Spleen (tissue), 11 donors: ENCODE measurements around the gene NFIC. TPM values are rescaled to one million over a fixed set of nuclear protein-coding genes. Genes with fewer than 3 reads are reported as not detected.
"Not testable (repeated sequence)": the region's sequence is repeated elsewhere in the genome, so short reads cannot be mapped to it uniquely, and the experiment has no call there.

ENCODE experiments used
- DNase-seq: peaks from one replicate; pipeline ENCODE4 v3.0.0-alpha.2; 2020
- H3K27ac ChIP-seq, 8 donors: fragments of 200-600 bp; sonication (generic) in 7 of 8; 1 replicate in 4 of 8; 2 replicates in 4 of 8; pipeline versions ENCODE4 v1.5.0 to v1.8.0; 2016 to 2021; ENCODE audit warnings: inconsistent platforms in 4 of 8, mild to moderate bottlenecking in 4 of 8, moderate library complexity in 1 of 8
- H3K27me3 ChIP-seq, 7 donors: fragments of 200-600 bp; sonication (generic) in 6 of 7; replicated peaks in 1 of 7; 1 replicate in 4 of 7; 2 replicates in 3 of 7; pipeline versions ENCODE4 v1.5.0 to v1.8.0; 2016 to 2021; ENCODE audit warnings: inconsistent platforms in 3 of 7, mild to moderate bottlenecking in 1 of 7
- H3K36me3 ChIP-seq, 6 donors: fragments of 200-600 bp; sonication (generic) in 5 of 6; 1 replicate in 4 of 6; 2 replicates in 2 of 6; pipeline versions ENCODE4 v1.5.0 to v1.8.0; 2016 to 2021; ENCODE audit warnings: inconsistent platforms in 2 of 6
- H3K4me1 ChIP-seq, 6 donors: fragments of 200-600 bp; sonication (generic) in 5 of 6; 1 replicate in 3 of 6; 2 replicates in 3 of 6; pipeline versions ENCODE4 v1.5.0 to v1.8.0; 2016 to 2021; ENCODE audit warnings: inconsistent platforms in 3 of 6
- H3K4me3 ChIP-seq, 8 donors: fragments of 200-600 bp; sonication (generic) in 7 of 8; 1 replicate in 4 of 8; 2 replicates in 4 of 8; pipeline versions ENCODE4 v1.5.0 to v1.8.0; 2016 to 2021; ENCODE audit warnings: inconsistent platforms in 4 of 8, mild to moderate bottlenecking in 4 of 8, moderate library complexity in 2 of 8
- H3K9me3 ChIP-seq, 8 donors: fragments of 200-600 bp; sonication (generic) in 7 of 8; 1 replicate in 4 of 8; 2 replicates in 4 of 8; pipeline versions ENCODE4 v1.5.0 to v1.8.0; 2016 to 2021; ENCODE audit warnings: inconsistent platforms in 4 of 8
- CTCF ChIP-seq, 11 experiments: fragments of 200-600 bp in 7 of 11; fragments of 450-650 bp in 4 of 11; sonication (generic) in 4 of 11; IDR thresholded peaks in 8 of 11; conservative IDR thresholded peaks in 3 of 11; 1 replicate in 7 of 11; 2 replicates in 4 of 11; pipeline versions ENCODE4 v1.4.0 to v1.8.0; 2016 to 2021; ENCODE audit warnings: antibody characterized with exemption in 11 of 11, inconsistent platforms in 4 of 11, mild to moderate bottlenecking in 1 of 11
- POLR2A ChIP-seq, 3 donors: fragments of 450-650 bp; IDR thresholded peaks; one replicate each; pipeline ENCODE4 v1.5.1; 2017; ENCODE audit warnings: antibody characterized with exemption in 3 of 3, mild to moderate bottlenecking in 1 of 3
- POLR2AphosphoS5 ChIP-seq, 3 donors: sonication (generic); formaldehyde crosslinking; IDR thresholded peaks; one replicate each; pipeline ENCODE4 v1.5.1; 2017; ENCODE audit warnings: antibody characterized with exemption in 3 of 3
- WGBS, 5 donors: extraction: QIAGEN DNeasy Blood & Tissue Kit in 3 of 5; methylation state at CpG; one replicate each; pipeline versions ENCODE4 v1.1.5 to v1.1.7; 2013 to 2018; 5-methylcytosine and 5-hydroxymethylcytosine counted together
- intact Hi-C: fragments of 100-400 bp; cut with DNase I; formaldehyde crosslinking; loops from one replicate; pipeline ENCODE4 v1.15.0; 2023; ENCODE audit warnings: low total_unique reads
- polyA plus RNA-seq, 3 donors: library from polyadenylated mRNA; stranded (reverse); fragments of 200-250 nt; gene quantifications; one replicate each; pipeline ENCODE4 v1.2.1, GENCODE V29; 2013
- total RNA-seq, 7 donors: library from RNA; depleted of rRNA in 3 of 7; stranded (reverse); fragments of >200 nt in 3 of 7; fragmentation: NEBNext Ultra II Directional in 4 of 7; extraction: Animal tissue kit (Norgen Biotek cat#: 25700) in 4 of 7; gene quantifications; one replicate each; pipeline versions ENCODE4 v1.1.0 to v1.2.1, GENCODE V29; 2016 to 2021
- donor health status: healthy with polysubstance abuse.
- donor health status: DM: no; HTN: no; CAD: no; lungs with moderate emphysema.
- donor health status: DM: no; HTN: no; CAD: no.
- donor health status: Bipolar disorder and iron deficiency.
- donor health status: healthy.
- donor health status: DM: no; HTN: no; CAD: no.
- donor health status: DM: yes; HTN: yes; CAD: no.

NFIC gene
- total and polyA plus RNA-seq, 10 donors: 4.1 to 125 (median 74.4) TPM

- H3K4me3 ChIP-seq: peak overlapping the region; percentile 80 to 99 (median 90)
- peak overlapping the region; percentile 77 to 96 (median 90) for H3K27ac ChIP-seq
- no peaks in the 10 kb centered on the region for H3K27me3 ChIP-seq
- H3K36me3 ChIP-seq: peaks cover 0 to 36% (median 5%) of the 10 kb centered on the region in 6 donors
- no peak for DNase-seq
- H3K9me3 ChIP-seq: no peaks in the 10 kb centered on the region
- WGBS, 5 donors: 0 to 1% (median 1%) methylated on average over 37 to 69 of the region's 69 CpGs
- TF ChIP-seq POLR2AphosphoS5 (IDR thresholded peaks at IDR 0.05): peak in 2 of 3 donors; percentile 2 to 3
- no peak for TF ChIP-seq CTCF (IDR thresholded peaks at IDR 0.05 in 8 of 11, conservative IDR thresholded peaks at IDR 0.05 in 3 of 11)
- intact Hi-C loops: no loop called here
- peaks cover 7 to 63% (median 46%) of the 10 kb centered on the region in 6 donors for H3K4me1 ChIP-seq
Observed at GRCh38 chr19:3506384-3507340, 140.3 kb downstream of the NFIC start.

- no peaks in the 10 kb centered on the region for H3K27me3 ChIP-seq
- H3K4me3 ChIP-seq: peak overlapping the region; percentile 80 to 99 (median 90)
- TF ChIP-seq POLR2A (IDR thresholded peaks at IDR 0.05) (no peak), POLR2AphosphoS5 (IDR thresholded peaks at IDR 0.05) (no peak), CTCF (IDR thresholded peaks at IDR 0.05 in 8 of 11, conservative IDR thresholded peaks at IDR 0.05 in 3 of 11) (no peak)
- H3K27ac ChIP-seq: peak overlapping the region in 4 of 8 donors; percentile 91 to 96 (median 94)
- 46 to 59% (median 53%) methylated on average over 28 to 31 of the region's 31 CpGs for WGBS, 5 donors
- DNase-seq: peak; percentile 79
- no peaks in the 10 kb centered on the region for H3K9me3 ChIP-seq
- peaks cover 0 to 44% (median 5%) of the 10 kb centered on the region in 6 donors for H3K36me3 ChIP-seq
- intact Hi-C loops: no loop called here
- peaks cover 7 to 72% (median 49%) of the 10 kb centered on the region in 6 donors for H3K4me1 ChIP-seq
Observed at GRCh38 chr19:3507371-3508120, 141.2 kb downstream of the NFIC start.

- DNase-seq, H3K27me3 ChIP-seq, intact Hi-C loops, H3K9me3 ChIP-seq, H3K27ac ChIP-seq: not testable (repeated sequence)
- Histone ChIP-seq H3K4me3 (peak overlapping the region in 1 of 8 donors; percentile 95), H3K4me1 (peaks cover 7 to 79% (median 52%) of the 10 kb centered on the region in 6 donors), H3K36me3 (peaks cover 0 to 51% (median 5%) of the 10 kb centered on the region in 6 donors)
- 91 to 95% (median 93%) methylated on average over 18 of the region's 18 CpGs for WGBS, 5 donors
Observed at GRCh38 chr19:3508121-3508661, 141.8 kb downstream of the NFIC start.

GRCh38 chr19:3508771-3509535, 142.6 kb downstream of the NFIC start:
- Histone ChIP-seq H3K4me3 (no peak overlapping the region), H3K36me3 (peaks cover 0 to 58% (median 5%) of the 10 kb centered on the region in 6 donors), H3K27ac (no peak overlapping the region), H3K9me3 (no peaks in the 10 kb centered on the region), H3K27me3 (no peaks in the 10 kb centered on the region), H3K4me1 (peaks cover 7 to 86% (median 55%) of the 10 kb centered on the region in 6 donors)
- TF ChIP-seq POLR2A (IDR thresholded peaks at IDR 0.05): no peak
- TF ChIP-seq POLR2AphosphoS5 (IDR thresholded peaks at IDR 0.05): no peak
- no peak for TF ChIP-seq CTCF (IDR thresholded peaks at IDR 0.05 in 8 of 11, conservative IDR thresholded peaks at IDR 0.05 in 3 of 11)
- DNase-seq: peak; percentile 77
- 79 to 85% (median 82%) methylated on average over 18 to 23 of the region's 23 CpGs for WGBS, 5 donors
- intact Hi-C loops: no loop called here
